TTC549 (cell line): ENCODE measurements around the gene TANK.
A peak's percentile ranks its signal among the peaks of the same experiment; 100 is the strongest.

Source experiments
- FAIRE-seq: peaks from 2 replicates; lab custom pipeline; 2012; peaks lifted over from hg19 to GRCh38; lab: Jason Lieb, UNC

The TANK gene

GRCh38 chr2:161232571-161232970, 72.3 kb downstream of the TANK start:
- FAIRE-seq, result peak; percentile 88

GRCh38 chr2:161233858-161234431, 73.7 kb downstream of the TANK start:
- no peak for FAIRE-seq

GRCh38 chr2:161234627-161235026, 74.4 kb downstream of the TANK start:
- peak; percentile 73 for FAIRE-seq

- FAIRE-seq, result peak; percentile 17
These were observed 77.4 kb downstream of the TANK start for GRCh38 chr2:161237392-161238264.

GRCh38 chr2:161238265-161238559, 78.0 kb downstream of the TANK start:
- FAIRE-seq, result no peak

- no peak for FAIRE-seq
These were observed 78.5 kb downstream of the TANK start for GRCh38 chr2:161238560-161239325.

DNA sequence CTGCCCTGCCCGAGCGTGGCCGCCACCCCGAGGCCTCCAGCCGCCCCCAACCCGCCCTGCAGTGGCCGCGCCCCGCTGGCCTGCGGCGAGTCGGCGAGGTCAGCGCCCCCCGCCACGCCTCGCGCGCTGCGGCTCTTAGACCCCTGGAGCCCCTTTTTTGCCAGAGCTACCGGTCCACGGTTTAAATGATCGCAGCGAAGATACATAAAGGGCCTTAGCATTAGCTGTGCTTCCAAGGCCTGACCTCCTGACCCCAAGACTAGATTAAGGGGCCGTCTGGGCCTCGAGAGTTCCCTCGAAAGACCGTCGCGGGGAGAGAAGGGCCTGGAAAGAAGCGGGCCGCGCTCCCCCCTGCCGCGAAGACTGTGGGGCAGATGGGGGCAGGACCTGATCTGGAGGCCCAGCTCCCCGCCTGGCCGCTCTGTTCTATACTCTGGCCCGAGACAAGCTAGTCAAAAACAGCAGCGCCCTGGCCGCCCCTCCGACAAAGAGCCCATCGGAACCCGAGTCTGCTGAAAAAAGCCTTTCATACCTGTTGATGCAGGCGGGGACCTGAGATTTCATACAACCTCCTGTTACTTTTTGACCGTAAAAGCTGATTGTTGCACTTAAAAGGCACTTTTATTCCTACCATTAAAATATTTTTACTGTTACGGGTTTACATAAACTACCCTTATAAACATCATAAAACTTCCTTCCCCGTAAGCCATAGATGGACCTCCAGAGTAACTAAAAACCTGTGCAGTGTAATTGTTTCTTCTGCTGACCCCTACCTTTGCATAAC, 79.3 kb downstream of the TANK start:
- FAIRE-seq, result no peak

- FAIRE-seq, result no peak
These were observed 81.7 kb downstream of the TANK start for GRCh38 chr2:161241894-161242293.

GRCh38 chr2:161243312-161243711, 83.1 kb downstream of the TANK start:
- FAIRE-seq, result peak; percentile 90

DNA sequence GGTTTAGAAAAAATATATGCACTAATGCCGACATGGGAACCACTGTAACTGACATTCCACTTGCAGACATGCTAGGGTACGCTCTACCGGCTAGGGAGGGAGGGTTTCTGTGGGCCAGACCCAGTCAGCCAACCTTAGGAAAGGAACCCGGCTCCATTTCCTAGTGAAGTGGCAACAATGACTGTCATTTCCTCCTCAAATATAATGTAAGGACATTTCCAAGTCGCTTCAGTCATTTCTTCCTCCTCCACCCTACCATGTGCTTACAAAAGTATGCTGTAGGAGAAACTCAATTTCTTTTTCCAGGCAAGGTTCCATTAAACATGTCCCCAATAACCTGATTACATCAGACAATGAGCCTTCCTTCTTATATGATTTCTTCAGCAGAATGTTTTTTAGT, 83.7 kb downstream of the TANK start:
- no peak for FAIRE-seq

DNA sequence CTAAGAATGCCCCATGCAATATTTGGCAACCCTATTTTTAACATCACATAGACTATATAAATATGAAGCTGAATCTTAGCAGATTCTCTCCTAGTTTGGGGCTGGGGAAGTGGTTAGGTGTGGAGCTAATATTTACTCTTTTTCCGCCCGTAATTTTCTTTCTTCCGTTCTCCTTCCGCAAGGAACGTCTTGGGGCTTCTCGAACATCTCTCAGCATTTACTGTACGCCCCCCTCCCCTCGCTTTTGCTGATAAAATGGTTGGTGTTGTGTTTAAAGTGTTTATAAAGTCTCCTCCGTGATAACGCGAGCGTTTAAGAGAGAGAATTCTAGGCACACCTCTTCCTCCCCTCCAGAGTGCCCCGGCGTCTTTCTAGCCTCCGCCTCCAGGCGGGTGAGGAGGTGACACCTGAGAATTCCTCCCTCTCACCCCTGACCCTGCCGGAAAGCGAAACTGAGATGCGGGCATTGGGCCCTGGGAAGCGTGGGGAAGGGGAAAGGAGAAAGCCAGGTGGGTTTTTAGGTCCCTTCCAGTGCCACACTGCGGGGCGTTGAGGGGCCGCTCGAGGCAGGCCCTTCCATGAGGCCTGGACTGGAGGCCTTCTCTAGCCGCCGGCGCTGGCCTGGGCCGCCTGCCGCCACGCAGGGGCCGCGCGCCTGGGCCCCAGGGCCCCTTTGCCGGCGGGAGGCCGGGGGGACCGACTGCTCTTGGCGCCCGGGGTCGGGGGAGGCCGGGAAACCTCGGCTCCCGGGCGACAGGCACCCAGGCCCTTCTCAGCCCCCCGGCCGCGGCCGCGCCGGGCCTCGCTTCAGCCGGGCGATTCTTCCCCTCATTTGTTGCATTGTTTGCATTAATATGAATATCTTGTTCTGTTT, 84.4 kb downstream of the TANK start:
- FAIRE-seq, result peak; percentile 73

- no peak for FAIRE-seq
These were observed 85.0 kb downstream of the TANK start for GRCh38 chr2:161245261-161245553.

DNA sequence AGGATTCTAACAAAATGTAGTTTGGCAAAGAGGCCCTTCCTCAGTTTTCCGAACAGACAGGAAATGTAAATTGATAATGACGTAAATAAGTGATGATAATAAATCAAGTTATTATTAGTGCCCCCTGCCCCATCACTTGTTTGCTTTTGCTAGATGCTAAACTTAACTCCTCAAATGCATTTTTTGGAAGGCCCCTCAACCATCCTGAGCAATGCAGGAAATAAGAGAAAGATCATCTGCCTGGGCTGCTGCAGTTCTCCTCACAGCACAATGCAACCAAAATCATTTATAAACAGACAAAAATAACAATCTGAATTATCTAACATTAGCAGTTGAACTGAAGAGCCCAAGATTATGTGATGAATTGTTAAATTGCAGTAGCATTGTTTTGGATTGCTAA, 85.4 kb downstream of the TANK start:
- FAIRE-seq, result no peak

- FAIRE-seq, result no peak
These were observed 86.1 kb downstream of the TANK start for GRCh38 chr2:161246281-161246680.

- FAIRE-seq, result peak; percentile 94
These were observed 90.7 kb downstream of the TANK start for GRCh38 chr2:161250864-161251436.

DNA sequence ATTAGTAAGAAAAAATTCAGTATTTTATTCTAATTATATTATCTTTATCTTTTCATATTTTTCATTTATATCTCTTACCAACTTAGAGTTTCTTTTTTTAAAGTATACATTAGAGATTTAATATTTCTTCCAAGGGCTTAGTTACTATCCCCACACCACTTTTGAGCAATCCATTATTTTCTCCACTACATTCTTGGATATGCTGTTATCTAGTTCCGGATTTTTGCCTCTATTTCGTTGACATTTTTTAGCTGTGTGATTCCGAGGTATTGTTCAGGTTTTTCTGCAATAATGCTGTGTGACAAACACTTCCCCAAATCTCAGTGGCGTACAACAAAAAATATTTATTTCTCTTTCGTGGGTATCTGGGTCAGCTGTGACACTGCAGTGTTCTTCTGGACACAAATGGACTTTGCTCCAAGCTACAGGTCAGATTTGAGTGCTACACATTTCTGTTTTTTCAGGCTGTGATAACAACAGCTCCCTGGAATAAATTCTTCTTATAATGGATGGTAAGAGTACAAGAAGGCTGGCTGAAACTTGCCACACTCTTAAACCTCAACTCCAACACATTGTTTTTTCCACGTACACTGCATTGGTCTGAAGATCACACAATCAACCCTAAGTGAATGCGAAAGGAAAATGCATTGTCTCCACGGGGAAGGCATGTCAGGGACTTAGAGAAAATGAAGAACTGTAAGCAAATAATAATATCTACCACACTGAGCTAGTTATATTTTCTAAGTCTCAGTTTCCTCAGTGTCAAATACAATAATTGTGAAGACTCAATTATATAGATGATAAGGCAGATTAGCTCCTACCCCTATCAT, 97.1 kb downstream of the TANK start:
- FAIRE-seq, result peak; percentile 98

GRCh38 chr2:161265874-161266273, 105.6 kb downstream of the TANK start:
- FAIRE-seq, result no peak

DNA sequence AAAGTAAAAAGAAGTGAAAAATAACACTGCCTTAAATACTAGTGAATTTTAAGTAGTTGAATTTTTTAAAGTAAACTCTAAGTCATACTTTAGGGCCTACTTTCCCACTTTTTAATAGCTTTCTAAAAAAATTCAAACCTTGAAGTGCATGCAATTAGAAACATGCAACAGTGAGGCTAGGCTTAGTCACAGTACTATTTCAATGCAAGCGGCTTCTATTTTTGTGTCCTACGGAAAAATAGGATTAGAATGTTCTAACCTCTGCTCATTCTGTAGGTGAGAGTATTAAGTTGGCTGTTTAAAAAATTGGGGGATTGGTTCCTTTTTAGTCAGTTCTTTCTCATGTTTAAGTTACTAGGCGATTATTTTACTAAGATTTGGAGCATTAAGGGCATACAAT, 108.9 kb downstream of the TANK start:
- no peak for FAIRE-seq

- FAIRE-seq, result peak; percentile 98
These were observed 113.0 kb downstream of the TANK start for GRCh38 chr2:161273038-161273760.
